Brain microvascular endothelial cell (primary cell): ENCODE results near the gene FRAS1.
A peak's percentile ranks its signal among the peaks of the same experiment; 100 is the strongest.

Experiments
- DNase-seq: peaks from one replicate; pipeline ENCODE4 v3.0.0-alpha.2; 2020
- H3K27ac ChIP-seq: fragments of 250-450 bp; sonication (Bioruptor Pico); 2 replicates; pipeline ENCODE4 v1.5.1; 2020; ENCODE audit warnings: mild to moderate bottlenecking, moderate library complexity
- H3K27me3 ChIP-seq: fragments of 250-450 bp; sonication (Bioruptor Pico); replicated peaks from 2 replicates; pipeline ENCODE4 v1.5.1; 2020; ENCODE audit warnings: mild to moderate bottlenecking
- H3K36me3 ChIP-seq: fragments of 250-450 bp; sonication (Bioruptor Pico); replicated peaks from 2 replicates; pipeline ENCODE4 v1.5.1; 2020; ENCODE audit warnings: mild to moderate bottlenecking
- H3K4me3 ChIP-seq: 2 replicates; pipeline ENCODE4 v1.5.1; 2011; ENCODE audit warnings: low read depth, mild to moderate bottlenecking, control low read depth, low read length, moderate library complexity
- CTCF ChIP-seq: IDR thresholded peaks from 2 replicates; pipeline ENCODE4 v1.5.1; 2011; ENCODE audit warnings: low read depth, mild to moderate bottlenecking, moderate library complexity, low read length, control low read depth, inconsistent platforms; ENCODE audit errors: missing control alignments
- in situ Hi-C: cut with HindIII; loops from 2 replicates; pipeline ENCODE4 v1.10.0; 2017; ENCODE audit warnings: low sequenced_read_pairs, low pct_ligation_motif_present

The FRAS1 gene

GRCh38 chr4:78510681-78511080 is 453.6 kb downstream of the FRAS1 start:
- Histone ChIP-seq H3K27me3 (no peaks in the 10 kb centered on the region), H3K36me3 (no peaks in the 10 kb centered on the region), H3K4me3 (no peak overlapping the region), H3K27ac (no peak overlapping the region)
- in situ Hi-C loops = no loop called here
- no peak for TF ChIP-seq CTCF
- no peak for DNase-seq

DNA sequence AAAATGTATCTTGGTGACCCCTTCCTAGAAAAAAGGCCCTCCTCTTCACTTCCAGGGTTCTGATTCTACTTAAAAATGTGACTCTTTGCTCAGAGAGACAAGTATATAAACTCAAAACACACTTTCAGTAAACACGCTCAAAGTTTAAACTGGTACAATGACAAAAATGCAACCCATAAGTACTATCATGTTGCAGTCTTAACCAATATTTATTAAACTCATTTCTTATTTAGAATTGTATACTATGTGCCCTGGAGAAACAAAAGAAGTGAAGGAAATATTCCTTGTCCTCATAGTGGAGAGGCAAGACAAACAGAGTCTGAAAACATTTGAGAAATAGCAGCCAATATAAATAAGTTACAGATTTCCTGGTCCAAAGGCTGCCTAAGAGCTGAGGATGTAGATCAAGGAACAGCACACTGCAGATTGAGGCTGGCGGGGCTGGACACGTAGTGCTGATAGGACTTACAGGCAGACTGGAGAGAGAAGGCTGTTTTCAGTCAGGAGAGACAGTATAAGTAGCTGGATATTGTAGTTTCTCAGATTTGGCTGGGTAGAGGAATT is 455.3 kb downstream of the FRAS1 start:
- Histone ChIP-seq H3K36me3 (no peaks in the 10 kb centered on the region), H3K27ac (no peak overlapping the region), H3K4me3 (no peak overlapping the region), H3K27me3 (no peaks in the 10 kb centered on the region)
- no peak for DNase-seq
- in situ Hi-C loops = no loop called here
- no peak for TF ChIP-seq CTCF

GRCh38 chr4:78513411-78513975 is 456.4 kb downstream of the FRAS1 start:
- Histone ChIP-seq H3K27me3 (no peaks in the 10 kb centered on the region), H3K36me3 (no peaks in the 10 kb centered on the region), H3K4me3 (no peak overlapping the region), H3K27ac (no peak overlapping the region)
- DNase-seq = no peak
- TF ChIP-seq CTCF = no peak
- in situ Hi-C loops = no loop called here

GRCh38 chr4:78517050-78517652 is 460.0 kb downstream of the FRAS1 start:
- no peaks in the 10 kb centered on the region for H3K27me3 ChIP-seq
- no peak overlapping the region for H3K4me3 ChIP-seq
- peak; percentile 59 for TF ChIP-seq CTCF
- in situ Hi-C loops = no loop called here
- H3K27ac ChIP-seq = no peak overlapping the region
- H3K36me3 ChIP-seq = no peaks in the 10 kb centered on the region
- no peak for DNase-seq

DNA sequence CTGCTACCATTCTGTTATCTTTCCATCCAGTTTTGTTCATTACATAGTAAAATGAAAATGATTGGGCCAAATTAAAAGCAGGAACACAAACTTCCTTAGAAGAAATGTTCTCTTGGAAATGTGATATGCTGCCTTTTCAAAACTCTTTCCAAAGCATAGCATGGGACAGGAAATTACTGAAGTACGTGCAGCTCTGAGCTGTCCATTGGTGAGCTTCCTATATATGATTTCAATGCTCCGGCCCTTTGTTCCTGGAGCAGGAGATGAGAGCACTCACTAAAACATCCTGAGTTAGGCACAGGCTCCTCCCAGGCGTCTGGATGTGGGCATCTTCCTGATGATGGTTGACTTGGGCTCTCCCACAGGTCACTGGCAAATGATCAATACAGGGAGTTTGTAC is 461.4 kb downstream of the FRAS1 start:
- DNase-seq = no peak
- no peaks in the 10 kb centered on the region for H3K27me3 ChIP-seq
- in situ Hi-C loops = no loop called here
- no peaks in the 10 kb centered on the region for H3K36me3 ChIP-seq
- H3K4me3 ChIP-seq = no peak overlapping the region
- no peak for TF ChIP-seq CTCF
- no peak overlapping the region for H3K27ac ChIP-seq
